Neural progenitor cell (in vitro differentiated cells): Measurements from ENCODE around the gene PSMB9.
A peak's percentile ranks its signal among the peaks of the same experiment; 100 is the strongest.

Experiments
- EZH2 ChIP-seq: fragments of 200-600 bp; sonication (generic); IDR thresholded peaks from 2 replicates; pipeline ENCODE4 v1.6.1; 2017; ENCODE audit warnings: antibody characterized with exemption, mild to moderate bottlenecking, moderate library complexity
- EZH2phosphoT487 ChIP-seq: fragments of 200-600 bp; sonication (generic); IDR thresholded peaks from 2 replicates; pipeline ENCODE4 v1.6.1; 2017; ENCODE audit warnings: antibody characterized with exemption
- TF ChIP-seq, protein P1 (sequence below): fragments of 200-600 bp; sonication (generic); IDR thresholded peaks from 2 replicates; pipeline ENCODE4 v1.5.1; 2017; ENCODE audit warnings: antibody characterized with exemption, mild to moderate bottlenecking

DNA sequence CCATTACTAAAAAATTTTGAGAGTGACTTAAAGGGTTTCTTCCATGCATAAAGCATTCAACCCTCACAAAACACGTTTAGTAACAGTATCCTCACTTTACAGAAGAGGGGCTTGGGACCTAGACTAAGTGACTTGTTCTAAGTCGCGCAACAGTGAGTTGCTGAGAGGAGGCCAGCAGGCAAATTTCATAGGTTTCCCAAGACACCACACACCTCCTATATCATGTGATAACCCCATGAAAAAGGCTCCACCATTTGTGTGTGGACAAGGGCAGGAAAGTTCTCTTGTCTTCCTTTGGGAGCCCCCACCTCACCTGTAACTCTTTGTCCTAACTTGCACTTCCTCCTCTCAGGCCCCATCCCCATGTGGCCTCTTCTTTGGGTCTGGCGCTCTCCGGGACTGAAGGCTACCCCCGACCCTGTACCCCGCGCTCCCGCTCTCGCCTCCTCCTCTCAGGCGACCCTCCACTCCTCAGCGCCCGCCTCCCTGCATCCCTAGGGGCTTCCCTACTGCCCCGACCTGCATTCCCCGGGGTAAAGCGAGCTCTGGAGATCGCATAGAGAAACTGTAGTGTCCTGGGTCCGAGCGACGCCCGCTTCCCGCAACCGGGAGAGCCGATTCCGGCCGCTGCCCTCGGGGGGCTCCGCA lies 10.5 kb upstream of the PSMB9 start:
- peak; percentile 80 for TF ChIP-seq EZH2phosphoT487
- TF ChIP-seq EZH2 = peak; percentile 89
- TF ChIP-seq, protein P1, sequence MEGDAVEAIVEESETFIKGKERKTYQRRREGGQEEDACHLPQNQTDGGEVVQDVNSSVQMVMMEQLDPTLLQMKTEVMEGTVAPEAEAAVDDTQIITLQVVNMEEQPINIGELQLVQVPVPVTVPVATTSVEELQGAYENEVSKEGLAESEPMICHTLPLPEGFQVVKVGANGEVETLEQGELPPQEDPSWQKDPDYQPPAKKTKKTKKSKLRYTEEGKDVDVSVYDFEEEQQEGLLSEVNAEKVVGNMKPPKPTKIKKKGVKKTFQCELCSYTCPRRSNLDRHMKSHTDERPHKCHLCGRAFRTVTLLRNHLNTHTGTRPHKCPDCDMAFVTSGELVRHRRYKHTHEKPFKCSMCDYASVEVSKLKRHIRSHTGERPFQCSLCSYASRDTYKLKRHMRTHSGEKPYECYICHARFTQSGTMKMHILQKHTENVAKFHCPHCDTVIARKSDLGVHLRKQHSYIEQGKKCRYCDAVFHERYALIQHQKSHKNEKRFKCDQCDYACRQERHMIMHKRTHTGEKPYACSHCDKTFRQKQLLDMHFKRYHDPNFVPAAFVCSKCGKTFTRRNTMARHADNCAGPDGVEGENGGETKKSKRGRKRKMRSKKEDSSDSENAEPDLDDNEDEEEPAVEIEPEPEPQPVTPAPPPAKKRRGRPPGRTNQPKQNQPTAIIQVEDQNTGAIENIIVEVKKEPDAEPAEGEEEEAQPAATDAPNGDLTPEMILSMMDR = no peak
